IMR-90 (cell line): ENCODE results near the gene HOXD9. TPM values are rescaled to one million over a fixed set of nuclear protein-coding genes. Genes with fewer than 3 reads are reported as not detected.

Source experiments
- ATAC-seq: fragments of 200-7000 bp; cut with Tn5 transposase; 2 replicates; pipeline ENCODE4 v1.9.1; 2020; ENCODE audit warnings: low read depth, mild to moderate bottlenecking, moderate library complexity
- BruUV-seq: library from RNA; stranded (reverse); fragments of 400-500 nt; replicated peaks from 2 replicates; lab custom pipeline; 2021; lab: Mats Ljungman, UMichigan
- CTCF ChIA-PET: fragments of 300-600 bp; formaldehyde crosslinking; extraction: SDS; loops from one replicate; lab custom pipeline; 2021; ENCODE audit warnings: antibody characterized with exemption; lab: Yijun Ruan, JAX
- POLR2A ChIA-PET: fragments of 300-600 bp; sonication (Branson Sonifier 250); formaldehyde crosslinking; loops from one replicate; lab custom pipeline; 2022; ENCODE audit warnings: antibody characterized with exemption; ENCODE audit not compliant: unreplicated experiment; lab: Charles Lee
- DNase-seq: peaks from one replicate; pipeline ENCODE4 v3.0.0; 2013
- H2AFZ ChIP-seq: replicated peaks from 2 replicates; pipeline ENCODE3; 2013; ENCODE audit warnings: low read length, mild to moderate bottlenecking; ENCODE audit not compliant: poor library complexity
- H2AK5ac ChIP-seq: 2 replicates; pipeline ENCODE4 v1.6.1; 2013; ENCODE audit warnings: low read depth, low read length, inconsistent platforms
- H2AK9ac ChIP-seq: replicated peaks from 2 replicates; pipeline ENCODE3; 2013; ENCODE audit warnings: mild to moderate bottlenecking, low read depth, low read length, moderate library complexity; ENCODE audit not compliant: poor library complexity
- H2BK120ac ChIP-seq: 2 replicates; pipeline ENCODE4 v1.6.1; 2013; ENCODE audit warnings: low read depth, low read length, inconsistent platforms
- H2BK15ac ChIP-seq: 3 replicates; pipeline ENCODE4 v1.6.1; 2013; ENCODE audit warnings: low read depth, low read length, inconsistent platforms
- H2BK20ac ChIP-seq: 2 replicates; pipeline ENCODE4 v1.6.1; 2013; ENCODE audit warnings: low read depth, mild to moderate bottlenecking, inconsistent platforms, low read length, moderate library complexity
- H2BK5ac ChIP-seq: 2 replicates; pipeline ENCODE4 v1.6.1; 2013; ENCODE audit warnings: mild to moderate bottlenecking, low read depth, low read length, inconsistent platforms; ENCODE audit not compliant: poor library complexity, severe bottlenecking
- H3K14ac ChIP-seq: replicated peaks from 2 replicates; pipeline ENCODE4 v1.6.1; 2013; ENCODE audit warnings: low read depth, low read length, inconsistent platforms
- H3K18ac ChIP-seq: 2 replicates; pipeline ENCODE4 v1.6.1; 2013; ENCODE audit warnings: low read depth, low read length, control low read depth
- H3K23ac ChIP-seq: 2 replicates; pipeline ENCODE4 v1.6.1; 2013; ENCODE audit warnings: low read depth, low read length, inconsistent platforms
- H3K27ac ChIP-seq: 2 replicates; pipeline ENCODE4 v1.5.1; 2013; ENCODE audit warnings: mild to moderate bottlenecking, control low read depth, low read length; ENCODE audit not compliant: insufficient read depth
- H3K27me3 ChIP-seq: 2 replicates; pipeline ENCODE4 v1.6.1; 2013; ENCODE audit warnings: low read length; ENCODE audit not compliant: control insufficient read depth, insufficient read depth
- H3K36me3 ChIP-seq: 2 replicates; pipeline ENCODE4 v1.6.1; 2013; ENCODE audit warnings: low read length, mixed read lengths; ENCODE audit not compliant: control insufficient read depth, insufficient read depth
- H3K4ac ChIP-seq: 2 replicates; pipeline ENCODE4 v1.6.1; 2013; ENCODE audit warnings: low read depth, low read length, inconsistent platforms
- H3K4me1 ChIP-seq: 2 replicates; pipeline ENCODE4 v1.6.1; 2013; ENCODE audit warnings: low read length, mixed read lengths; ENCODE audit not compliant: control insufficient read depth, insufficient read depth
- H3K4me2 ChIP-seq: 2 replicates; pipeline ENCODE4 v1.6.1; 2013; ENCODE audit warnings: low read depth, mild to moderate bottlenecking, control low read depth, low read length, moderate library complexity
- H3K4me3 ChIP-seq: 2 replicates; pipeline ENCODE4 v1.5.1; 2013; ENCODE audit warnings: low read depth, mild to moderate bottlenecking, control low read depth, low read length, moderate library complexity; ENCODE audit not compliant: insufficient read depth
- H3K56ac ChIP-seq: 2 replicates; pipeline ENCODE4 v1.6.1; 2013; ENCODE audit warnings: low read length, inconsistent platforms; ENCODE audit not compliant: insufficient read depth; ENCODE audit errors: extremely low read depth
- H3K79me1 ChIP-seq, 2 experiments: 2 replicates each; pipeline ENCODE4 v1.6.1; 2013; ENCODE audit warnings: low read length in 2 of 2, inconsistent platforms in 1 of 2, low read depth in 1 of 2
- H3K9ac ChIP-seq: 2 replicates; pipeline ENCODE4 v1.6.1; 2013; ENCODE audit warnings: low read depth, low read length, control low read depth
- H3K9me1 ChIP-seq: 2 replicates; pipeline ENCODE4 v1.6.1; 2013; ENCODE audit warnings: low read length, inconsistent platforms; ENCODE audit not compliant: insufficient read depth
- H3K9me3 ChIP-seq: 2 replicates; pipeline ENCODE4 v1.6.1; 2013; ENCODE audit warnings: low read length; ENCODE audit not compliant: control insufficient read depth, insufficient read depth
- H4K20me1 ChIP-seq: 2 replicates; pipeline ENCODE4 v1.6.1; 2013; ENCODE audit warnings: low read length, inconsistent platforms; ENCODE audit not compliant: insufficient read depth
- H4K5ac ChIP-seq: 2 replicates; pipeline ENCODE4 v1.6.1; 2013; ENCODE audit warnings: mild to moderate bottlenecking, low read depth, low read length, control low read depth
- H4K8ac ChIP-seq, 2 experiments: 2 replicates each; pipeline ENCODE4 v1.6.1; 2013; ENCODE audit warnings: low read depth in 2 of 2, low read length in 2 of 2, control low read depth in 1 of 2, inconsistent platforms in 1 of 2
- H4K91ac ChIP-seq: 2 replicates; pipeline ENCODE4 v1.6.1; 2013; ENCODE audit warnings: low read depth, low read length, inconsistent platforms; ENCODE audit not compliant: insufficient read depth
- BHLHE40 ChIP-seq: fragments of 150-350 bp; IDR thresholded peaks from 2 replicates; pipeline ENCODE4 v1.6.1; 2016; ENCODE audit warnings: mild to moderate bottlenecking, low read depth, low read length
- CEBPB ChIP-seq: IDR thresholded peaks from 2 replicates; pipeline ENCODE4 v1.6.1; 2012; ENCODE audit warnings: low read depth, low read length, improper control_type of control experiment
- CHD1 ChIP-seq: IDR thresholded peaks from 2 replicates; pipeline ENCODE4 v1.6.1; 2012; ENCODE audit warnings: low read depth, low read length, improper control_type of control experiment
- CTCF ChIP-seq: conservative IDR thresholded peaks from 2 replicates; pipeline ENCODE4 v1.5.1; 2012; ENCODE audit warnings: mild to moderate bottlenecking, low read depth, low read length, improper control_type of control experiment
- FOS ChIP-seq: fragments of 150-350 bp; IDR thresholded peaks from 2 replicates; pipeline ENCODE4 v1.6.1; 2016; ENCODE audit warnings: low read depth, low read length
- MAFK ChIP-seq: IDR thresholded peaks from 2 replicates; pipeline ENCODE4 v1.6.1; 2012; ENCODE audit warnings: low read depth, low read length, improper control_type of control experiment
- MAZ ChIP-seq: IDR thresholded peaks from 2 replicates; pipeline ENCODE4 v1.6.1; 2012; ENCODE audit warnings: low read depth, mild to moderate bottlenecking, low read length, improper control_type of control experiment, moderate library complexity, borderline replicate concordance
- NFE2L2 ChIP-seq: fragments of 150-350 bp; IDR thresholded peaks from 2 replicates; pipeline ENCODE4 v1.6.1; 2016; ENCODE audit warnings: low read depth, mild to moderate bottlenecking, low read length
- POLR2A ChIP-seq: IDR thresholded peaks from 2 replicates; pipeline ENCODE4 v1.6.1; 2012; ENCODE audit warnings: mild to moderate bottlenecking, low read depth, low read length
- RAD21 ChIP-seq: IDR thresholded peaks from 2 replicates; pipeline ENCODE4 v1.6.1; 2012; ENCODE audit warnings: low read length, improper control_type of control experiment
- RCOR1 ChIP-seq: IDR thresholded peaks from 2 replicates; pipeline ENCODE4 v1.6.1; 2012; ENCODE audit warnings: mild to moderate bottlenecking, low read length, improper control_type of control experiment; ENCODE audit not compliant: insufficient replicate concordance
- SMC3 ChIP-seq: fragments of 150-350 bp; IDR thresholded peaks from 2 replicates; pipeline ENCODE4 v1.6.1; 2016; ENCODE audit warnings: low read depth, mild to moderate bottlenecking, antibody characterized with exemption, low read length, moderate library complexity
- USF2 ChIP-seq: fragments of 150-350 bp; IDR thresholded peaks from 2 replicates; pipeline ENCODE4 v1.6.1; 2017; ENCODE audit warnings: mild to moderate bottlenecking, antibody characterized with exemption, low read length, low read depth
- WGBS, 2 experiments: methylation state at CpG; one replicate each; pipeline versions ENCODE4 v1.1.5 to v1.1.7; 2013; ENCODE audit warnings: missing lambda C conversion rate in 2 of 2; ENCODE audit not compliant: insufficient read length in 1 of 2; ENCODE audit errors: extremely low coverage in 2 of 2; 5-methylcytosine and 5-hydroxymethylcytosine counted together
- dilution Hi-C: fragments of 300-500 bp; cut with HindIII; formaldehyde crosslinking; loops from one replicate; pipeline ENCODE4 v1.14.3; 2018; ENCODE audit warnings: low sequenced_read_pairs; ENCODE audit not compliant: unreplicated experiment
- in situ Hi-C: fragments of 300-500 bp; cut with MboI; formaldehyde crosslinking; loops from 3 replicates; pipeline ENCODE4 v1.14.3; 2019; ENCODE audit warnings: low sequenced_read_pairs, inconsistent platforms, mixed read lengths
- intact Hi-C: fragments of 100-400 bp; cut with micrococcal nuclease; formaldehyde crosslinking; loops from 2 replicates; pipeline ENCODE4 v1.10.0; 2022
- polyA plus RNA-seq, 3 experiments: library from polyadenylated mRNA; depleted of rRNA; stranded (reverse); fragments of >200 nt; gene quantifications; 2 replicates each; pipeline ENCODE4 v1.2.3, GENCODE V29; 2012; ENCODE audit warnings: low replicate concordance in 1 of 3
- total RNA-seq: library from RNA; depleted of rRNA; stranded (reverse); fragments of >200 nt; gene quantifications from 2 replicates; pipeline ENCODE4 v1.2.3, GENCODE V29; 2012
- TF ChIP-seq, protein P1 (sequence below): fragments of 150-350 bp; IDR thresholded peaks from 2 replicates; pipeline ENCODE4 v1.6.1; 2016; ENCODE audit warnings: low read depth, mild to moderate bottlenecking, low read length, moderate library complexity, borderline replicate concordance

Gene HOXD9
- total and polyA plus RNA-seq, 2 of the 4 experiments (the other 2 are of a cell fraction): not detected

- Histone ChIP-seq H2BK20ac (no peak overlapping the region), H2BK5ac (no peak overlapping the region), H4K91ac (no peak overlapping the region), H3K9me1 (no peaks in the 10 kb centered on the region), H3K4me3 (no peak overlapping the region), H3K27me3 (peaks cover 84% of the 10 kb centered on the region), H3K79me1 (no peaks in the 10 kb centered on the region), H4K5ac (no peak overlapping the region), H3K23ac (no peak overlapping the region), H2BK15ac (no peak overlapping the region), H3K4me2 (no peak overlapping the region), H3K14ac (no peak overlapping the region), H3K18ac (no peak overlapping the region), H3K27ac (no peak overlapping the region), H3K9me3 (peaks cover 10% of the 10 kb centered on the region), H4K20me1 (no peaks in the 10 kb centered on the region), H2AK5ac (no peak overlapping the region), H2AK9ac (no peak overlapping the region), H4K8ac (no peak overlapping the region), H3K9ac (no peak overlapping the region), H2AFZ (no peak overlapping the region), H3K4ac (no peak overlapping the region), H3K36me3 (no peaks in the 10 kb centered on the region), H3K56ac (no peak overlapping the region), H2BK120ac (no peak overlapping the region), H3K4me1 (no peaks in the 10 kb centered on the region)
- no peak for ATAC-seq
- in situ Hi-C loops: loop anchor here (10.0 to 25.0 kb wide), 4 partner anchors 407 to 1354 kb away; no protein-coding TSS in a partner anchor
- intact Hi-C loops: loop anchor here (10.0 kb wide), 1 partner anchor 1387 kb away; no protein-coding TSS in a partner anchor
- dilution Hi-C loops: no loop called here
- no TSS peak for BruUV-seq
- no peak for DNase-seq
- POLR2A ChIA-PET: no interaction called here
- CTCF ChIA-PET: interaction anchor here (0.5 kb wide), 1 partner anchor 1066 kb away, joined by 3 read pairs; no protein-coding TSS in a partner anchor
- 2% methylated on average over 15 of the region's 31 CpGs; no CpG with 5 or more reads in 1 of the 2 experiments for WGBS, 2 experiments
- TF ChIP-seq CHD1 (no peak), USF2 (no peak), FOS (no peak), MAFK (no peak), SMC3 (no peak), POLR2A (no peak), RAD21 (no peak), BHLHE40 (no peak), CTCF (no peak), CEBPB (no peak), RCOR1 (no peak), MAZ (no peak), NFE2L2 (no peak)
- TF ChIP-seq, protein P1, sequence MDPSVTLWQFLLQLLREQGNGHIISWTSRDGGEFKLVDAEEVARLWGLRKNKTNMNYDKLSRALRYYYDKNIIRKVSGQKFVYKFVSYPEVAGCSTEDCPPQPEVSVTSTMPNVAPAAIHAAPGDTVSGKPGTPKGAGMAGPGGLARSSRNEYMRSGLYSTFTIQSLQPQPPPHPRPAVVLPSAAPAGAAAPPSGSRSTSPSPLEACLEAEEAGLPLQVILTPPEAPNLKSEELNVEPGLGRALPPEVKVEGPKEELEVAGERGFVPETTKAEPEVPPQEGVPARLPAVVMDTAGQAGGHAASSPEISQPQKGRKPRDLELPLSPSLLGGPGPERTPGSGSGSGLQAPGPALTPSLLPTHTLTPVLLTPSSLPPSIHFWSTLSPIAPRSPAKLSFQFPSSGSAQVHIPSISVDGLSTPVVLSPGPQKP: no peak
These were observed 30.9 kb upstream of the HOXD9 start for GRCh38 chr2:176091329-176092258.
